Spleen (tissue), 11 donors: ENCODE data around the gene PRKCB. TPM values are rescaled to one million over a fixed set of nuclear protein-coding genes. Genes with fewer than 3 reads are reported as not detected.

ENCODE experiments used
- DNase-seq: peaks from one replicate; pipeline ENCODE4 v3.0.0-alpha.2; 2020
- H3K27ac ChIP-seq, 8 donors: fragments of 200-600 bp; sonication (generic) in 7 of 8; 1 replicate in 4 of 8; 2 replicates in 4 of 8; pipeline versions ENCODE4 v1.5.0 to v1.8.0; 2016 to 2021; ENCODE audit warnings: inconsistent platforms in 4 of 8, mild to moderate bottlenecking in 4 of 8, moderate library complexity in 1 of 8
- H3K27me3 ChIP-seq, 7 donors: fragments of 200-600 bp; sonication (generic) in 6 of 7; replicated peaks in 1 of 7; 1 replicate in 4 of 7; 2 replicates in 3 of 7; pipeline versions ENCODE4 v1.5.0 to v1.8.0; 2016 to 2021; ENCODE audit warnings: inconsistent platforms in 3 of 7, mild to moderate bottlenecking in 1 of 7
- H3K36me3 ChIP-seq, 6 donors: fragments of 200-600 bp; sonication (generic) in 5 of 6; 1 replicate in 4 of 6; 2 replicates in 2 of 6; pipeline versions ENCODE4 v1.5.0 to v1.8.0; 2016 to 2021; ENCODE audit warnings: inconsistent platforms in 2 of 6
- H3K4me1 ChIP-seq, 6 donors: fragments of 200-600 bp; sonication (generic) in 5 of 6; 1 replicate in 3 of 6; 2 replicates in 3 of 6; pipeline versions ENCODE4 v1.5.0 to v1.8.0; 2016 to 2021; ENCODE audit warnings: inconsistent platforms in 3 of 6
- H3K4me3 ChIP-seq, 8 donors: fragments of 200-600 bp; sonication (generic) in 7 of 8; 1 replicate in 4 of 8; 2 replicates in 4 of 8; pipeline versions ENCODE4 v1.5.0 to v1.8.0; 2016 to 2021; ENCODE audit warnings: inconsistent platforms in 4 of 8, mild to moderate bottlenecking in 4 of 8, moderate library complexity in 2 of 8
- H3K9me3 ChIP-seq, 8 donors: fragments of 200-600 bp; sonication (generic) in 7 of 8; 1 replicate in 4 of 8; 2 replicates in 4 of 8; pipeline versions ENCODE4 v1.5.0 to v1.8.0; 2016 to 2021; ENCODE audit warnings: inconsistent platforms in 4 of 8
- POLR2A ChIP-seq, 3 donors: fragments of 450-650 bp; IDR thresholded peaks; one replicate each; pipeline ENCODE4 v1.5.1; 2017; ENCODE audit warnings: antibody characterized with exemption in 3 of 3, mild to moderate bottlenecking in 1 of 3
- POLR2AphosphoS5 ChIP-seq, 3 donors: sonication (generic); formaldehyde crosslinking; IDR thresholded peaks; one replicate each; pipeline ENCODE4 v1.5.1; 2017; ENCODE audit warnings: antibody characterized with exemption in 3 of 3
- WGBS, 5 donors: extraction: QIAGEN DNeasy Blood & Tissue Kit in 3 of 5; methylation state at CpG; one replicate each; pipeline versions ENCODE4 v1.1.5 to v1.1.7; 2013 to 2018; 5-methylcytosine and 5-hydroxymethylcytosine counted together
- intact Hi-C: fragments of 100-400 bp; cut with DNase I; formaldehyde crosslinking; loops from one replicate; pipeline ENCODE4 v1.15.0; 2023; ENCODE audit warnings: low total_unique reads
- polyA plus RNA-seq, 3 donors: library from polyadenylated mRNA; stranded (reverse); fragments of 200-250 nt; gene quantifications; one replicate each; pipeline ENCODE4 v1.2.1, GENCODE V29; 2013
- total RNA-seq, 7 donors: library from RNA; depleted of rRNA in 3 of 7; stranded (reverse); fragments of >200 nt in 3 of 7; fragmentation: NEBNext Ultra II Directional in 4 of 7; extraction: Animal tissue kit (Norgen Biotek cat#: 25700) in 4 of 7; gene quantifications; one replicate each; pipeline versions ENCODE4 v1.1.0 to v1.2.1, GENCODE V29; 2016 to 2021
- TF ChIP-seq, protein P1 (sequence below), 11 experiments: fragments of 200-600 bp in 7 of 11; fragments of 450-650 bp in 4 of 11; sonication (generic) in 4 of 11; IDR thresholded peaks in 8 of 11; conservative IDR thresholded peaks in 3 of 11; 1 replicate in 7 of 11; 2 replicates in 4 of 11; pipeline versions ENCODE4 v1.4.0 to v1.8.0; 2016 to 2021; ENCODE audit warnings: antibody characterized with exemption in 11 of 11, inconsistent platforms in 4 of 11, mild to moderate bottlenecking in 1 of 11
- donor health status: healthy with polysubstance abuse.
- donor health status: DM: no; HTN: no; CAD: no; lungs with moderate emphysema.
- donor health status: DM: no; HTN: no; CAD: no.
- donor health status: Bipolar disorder and iron deficiency.
- donor health status: healthy.
- donor health status: DM: no; HTN: no; CAD: no.
- donor health status: DM: yes; HTN: yes; CAD: no.

PRKCB gene
- total and polyA plus RNA-seq, 10 donors = 33.8 to 284 (median 182) TPM

DNA sequence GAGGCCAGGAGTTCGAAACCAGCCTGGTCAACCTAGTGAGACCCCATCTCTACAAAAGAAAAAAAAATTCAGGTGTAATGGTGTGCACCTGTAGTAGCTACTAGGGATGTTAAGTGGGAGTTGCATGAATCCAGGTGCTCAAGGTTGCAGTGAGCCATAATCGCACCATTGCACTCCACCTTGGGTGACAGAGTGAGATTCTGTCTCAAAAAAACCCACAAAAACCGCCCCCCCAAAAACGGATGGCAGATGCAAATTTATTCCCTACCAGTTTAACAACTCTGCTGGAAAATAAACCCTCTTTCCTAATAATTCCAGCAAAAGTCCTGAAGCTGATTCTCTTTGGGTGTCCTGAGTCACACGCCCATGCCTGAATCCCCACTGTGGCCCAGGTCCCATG, 140.3 kb downstream of the PRKCB start:
- Histone ChIP-seq H3K36me3 (peaks cover 0 to 25% (median 0%) of the 10 kb centered on the region in 6 donors), H3K27ac (peak overlapping the region in 3 of 8 donors; percentile 10 to 47 (median 26)), H3K4me3 (no peak overlapping the region), H3K9me3 (no peaks in the 10 kb centered on the region), H3K27me3 (no peaks in the 10 kb centered on the region), H3K4me1 (peaks cover 7 to 74% (median 17%) of the 10 kb centered on the region in 6 donors)
- no peak for DNase-seq
- intact Hi-C loops = loop anchor here (10.0 kb wide), 1 partner anchor 51 kb away; no protein-coding TSS in a partner anchor
- 73 to 82% (median 82%) methylated on average over 5 of the region's 5 CpGs for WGBS, 5 donors
- no peak for TF ChIP-seq POLR2A (IDR thresholded peaks at IDR 0.05)
- TF ChIP-seq, protein P1, sequence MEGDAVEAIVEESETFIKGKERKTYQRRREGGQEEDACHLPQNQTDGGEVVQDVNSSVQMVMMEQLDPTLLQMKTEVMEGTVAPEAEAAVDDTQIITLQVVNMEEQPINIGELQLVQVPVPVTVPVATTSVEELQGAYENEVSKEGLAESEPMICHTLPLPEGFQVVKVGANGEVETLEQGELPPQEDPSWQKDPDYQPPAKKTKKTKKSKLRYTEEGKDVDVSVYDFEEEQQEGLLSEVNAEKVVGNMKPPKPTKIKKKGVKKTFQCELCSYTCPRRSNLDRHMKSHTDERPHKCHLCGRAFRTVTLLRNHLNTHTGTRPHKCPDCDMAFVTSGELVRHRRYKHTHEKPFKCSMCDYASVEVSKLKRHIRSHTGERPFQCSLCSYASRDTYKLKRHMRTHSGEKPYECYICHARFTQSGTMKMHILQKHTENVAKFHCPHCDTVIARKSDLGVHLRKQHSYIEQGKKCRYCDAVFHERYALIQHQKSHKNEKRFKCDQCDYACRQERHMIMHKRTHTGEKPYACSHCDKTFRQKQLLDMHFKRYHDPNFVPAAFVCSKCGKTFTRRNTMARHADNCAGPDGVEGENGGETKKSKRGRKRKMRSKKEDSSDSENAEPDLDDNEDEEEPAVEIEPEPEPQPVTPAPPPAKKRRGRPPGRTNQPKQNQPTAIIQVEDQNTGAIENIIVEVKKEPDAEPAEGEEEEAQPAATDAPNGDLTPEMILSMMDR (IDR thresholded peaks at IDR 0.05 in 8 of 11, conservative IDR thresholded peaks at IDR 0.05 in 3 of 11) = no peak
- no peak for TF ChIP-seq POLR2AphosphoS5 (IDR thresholded peaks at IDR 0.05)

DNA sequence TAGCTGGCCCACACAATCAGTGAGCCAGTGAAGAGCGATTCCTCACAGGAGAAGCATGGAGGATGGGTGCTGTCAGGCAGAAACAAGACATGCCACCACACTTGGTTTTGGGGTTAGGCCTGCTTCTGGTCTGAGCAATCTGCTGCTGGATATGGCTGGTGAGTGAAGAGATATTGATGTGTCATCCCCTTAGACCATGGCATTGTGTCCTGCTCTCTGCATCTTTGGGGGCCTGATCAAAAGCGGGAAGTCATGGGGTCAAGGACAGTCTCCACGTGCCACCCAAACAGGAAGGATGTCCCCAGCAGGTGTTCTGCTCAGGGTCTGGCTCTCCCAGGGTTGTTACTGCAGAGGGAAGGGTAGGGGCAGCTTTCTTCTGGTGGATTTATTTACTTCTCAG, 140.7 kb downstream of the PRKCB start:
- Histone ChIP-seq H3K4me3 (no peak overlapping the region), H3K9me3 (no peaks in the 10 kb centered on the region), H3K27ac (peak overlapping the region in 3 of 8 donors; percentile 10 to 47 (median 26)), H3K36me3 (peaks cover 0 to 22% (median 0%) of the 10 kb centered on the region in 6 donors), H3K27me3 (no peaks in the 10 kb centered on the region), H3K4me1 (peaks cover 7 to 70% (median 17%) of the 10 kb centered on the region in 6 donors)
- WGBS, 5 donors = 19 to 41% (median 27%) methylated on average over 3 of the region's 3 CpGs
- TF ChIP-seq POLR2AphosphoS5 (IDR thresholded peaks at IDR 0.05) = no peak
- TF ChIP-seq, protein P1 (IDR thresholded peaks at IDR 0.05 in 8 of 11, conservative IDR thresholded peaks at IDR 0.05 in 3 of 11) = no peak
- no peak for DNase-seq
- intact Hi-C loops = loop anchor here (10.0 kb wide), 1 partner anchor 52 kb away; no protein-coding TSS in a partner anchor

DNA sequence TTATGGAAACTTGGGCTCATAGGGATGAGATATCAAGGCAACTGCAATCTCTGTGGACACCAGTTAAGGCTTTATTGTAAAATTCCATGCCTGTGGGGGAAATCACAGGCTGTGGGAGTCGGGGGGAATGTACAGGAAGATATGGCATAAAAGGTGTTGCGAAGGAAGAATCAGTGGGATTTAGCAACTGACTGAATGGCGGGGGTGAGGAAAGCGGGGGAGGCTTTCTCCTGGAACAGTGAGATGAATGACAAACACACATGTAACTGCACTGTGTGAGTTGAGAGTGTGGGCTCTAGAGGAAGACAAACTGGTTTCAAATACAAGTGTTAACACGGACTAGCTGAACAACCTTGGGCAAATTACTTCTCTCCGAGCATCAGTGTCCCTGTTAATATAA, 143.7 kb downstream of the PRKCB start:
- Histone ChIP-seq H3K36me3 (peaks cover 0 to 15% (median 0%) of the 10 kb centered on the region in 6 donors), H3K27me3 (no peaks in the 10 kb centered on the region), H3K4me1 (peaks cover 7 to 53% (median 17%) of the 10 kb centered on the region in 6 donors), H3K27ac (no peak overlapping the region), H3K9me3 (no peaks in the 10 kb centered on the region), H3K4me3 (no peak overlapping the region)
- WGBS, 5 donors = 75 to 96% (median 79%) methylated on average over 6 of the region's 6 CpGs
- no peak for DNase-seq
- TF ChIP-seq POLR2AphosphoS5 (IDR thresholded peaks at IDR 0.05) (no peak), POLR2A (IDR thresholded peaks at IDR 0.05) (no peak)
- TF ChIP-seq, protein P1 (IDR thresholded peaks at IDR 0.05 in 8 of 11, conservative IDR thresholded peaks at IDR 0.05 in 3 of 11) = no peak
- intact Hi-C loops = loop anchor here (10.0 kb wide), 1 partner anchor 55 kb away; no protein-coding TSS in a partner anchor

DNA sequence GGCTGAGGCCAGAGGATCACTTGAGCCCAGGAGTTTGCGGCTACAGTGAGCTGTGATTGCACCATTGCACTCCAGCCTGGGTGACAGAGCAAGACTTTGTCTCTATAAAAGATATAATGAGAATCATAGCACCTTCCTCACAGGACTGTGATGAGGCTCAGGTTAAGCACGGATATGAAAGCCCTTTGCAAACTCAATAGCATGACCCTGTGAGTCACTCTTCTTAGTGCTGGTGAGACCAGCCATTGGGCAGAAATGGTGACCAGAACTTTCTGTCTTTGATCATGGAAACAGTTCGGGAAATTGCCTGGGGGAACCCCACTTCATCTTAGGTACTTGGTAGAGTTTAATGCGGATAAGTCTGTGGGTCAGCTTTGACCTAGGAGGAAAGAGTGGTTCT, 144.2 kb downstream of the PRKCB start:
- H3K36me3 ChIP-seq = peaks cover 0 to 13% (median 0%) of the 10 kb centered on the region in 6 donors
- no peak overlapping the region for H3K4me3 ChIP-seq
- intact Hi-C loops = loop anchor here (10.0 kb wide), 1 partner anchor 55 kb away; no protein-coding TSS in a partner anchor
- TF ChIP-seq, protein P1 (IDR thresholded peaks at IDR 0.05 in 8 of 11, conservative IDR thresholded peaks at IDR 0.05 in 3 of 11) = no peak
- TF ChIP-seq POLR2A (IDR thresholded peaks at IDR 0.05) = no peak
- TF ChIP-seq POLR2AphosphoS5 (IDR thresholded peaks at IDR 0.05) = no peak
- H3K27me3 ChIP-seq = no peaks in the 10 kb centered on the region
- no peaks in the 10 kb centered on the region for H3K9me3 ChIP-seq
- H3K4me1 ChIP-seq = peaks cover 7 to 48% (median 17%) of the 10 kb centered on the region in 6 donors
- WGBS, 5 donors = 85 to 95% (median 91%) methylated on average over 4 of the region's 4 CpGs
- DNase-seq = no peak
- H3K27ac ChIP-seq = no peak overlapping the region
